ENCODE data around the gene ZNF263.

The ZNF263 gene

GRCh38 chr16:3317315-3317999 lies 34.2 kb downstream of the ZNF263 start:
- in situ Hi-C loops (cut with MboI; ENCODE audit: low sequenced_read_pairs) = no loop called here

DNA sequence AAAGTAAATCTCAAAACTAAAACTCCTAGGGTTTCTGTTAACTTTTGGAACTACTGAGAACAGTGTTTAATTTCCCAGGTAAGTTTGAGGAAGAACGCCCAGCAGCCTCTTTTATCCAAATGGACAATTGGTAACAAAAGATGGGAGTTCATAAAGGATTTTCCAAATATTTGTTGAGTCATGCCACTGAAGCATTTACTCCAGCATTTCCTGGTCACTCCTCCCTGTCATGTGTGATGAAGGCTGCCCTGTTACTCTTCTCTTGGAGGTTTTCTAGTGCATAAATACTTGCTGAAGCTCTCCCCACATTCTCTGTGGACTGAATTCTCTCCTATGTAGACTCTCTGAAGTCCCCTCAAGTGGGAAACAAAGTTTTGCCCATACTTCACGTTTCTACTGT lies 38.5 kb downstream of the ZNF263 start:
- in situ Hi-C loops (cut with MboI; ENCODE audit: low sequenced_read_pairs) = no loop called here

DNA sequence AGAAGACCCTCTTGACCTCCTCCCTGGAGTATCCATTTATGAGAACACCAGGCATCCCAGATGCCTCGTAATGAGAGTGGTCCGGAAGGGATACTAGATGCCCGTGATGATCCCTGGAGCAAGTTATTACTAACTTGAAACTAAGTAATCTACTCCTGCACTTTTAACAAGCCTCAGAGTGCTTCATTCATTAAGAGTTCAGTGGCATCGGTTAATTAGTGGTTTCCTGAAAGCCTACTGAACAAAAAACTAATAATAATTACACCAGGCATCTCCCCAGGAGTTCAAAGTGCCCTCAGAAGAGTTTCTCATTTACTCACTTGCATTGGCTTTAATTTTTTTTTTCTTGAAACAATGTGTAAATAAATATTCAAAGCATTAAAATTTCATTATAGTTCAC lies 44.2 kb downstream of the ZNF263 start:
- in situ Hi-C loops (cut with MboI; ENCODE audit: low sequenced_read_pairs) = no loop called here

- in situ Hi-C loops (cut with MboI; ENCODE audit: low sequenced_read_pairs) = no loop called here
Observed at GRCh38 chr16:3328104-3328503, 44.8 kb downstream of the ZNF263 start.

GRCh38 chr16:3328643-3329042 lies 45.4 kb downstream of the ZNF263 start:
- in situ Hi-C loops (cut with MboI; ENCODE audit: low sequenced_read_pairs) = no loop called here
